GM18499 (cell line): ENCODE measurements around the gene SLC4A5.
"Not testable (repeated sequence)": the region's sequence is repeated elsewhere in the genome, so short reads cannot be mapped to it uniquely, and the experiment has no call there.

Experiments
- ATAC-seq: cut with Tn5 transposase; IDR thresholded peaks from one replicate; pipeline ENCODE4 v1.9.1; 2021; ENCODE audit warnings: moderate number of reproducible peaks; ENCODE audit not compliant: insufficient read depth, unreplicated experiment

SLC4A5 gene

DNA sequence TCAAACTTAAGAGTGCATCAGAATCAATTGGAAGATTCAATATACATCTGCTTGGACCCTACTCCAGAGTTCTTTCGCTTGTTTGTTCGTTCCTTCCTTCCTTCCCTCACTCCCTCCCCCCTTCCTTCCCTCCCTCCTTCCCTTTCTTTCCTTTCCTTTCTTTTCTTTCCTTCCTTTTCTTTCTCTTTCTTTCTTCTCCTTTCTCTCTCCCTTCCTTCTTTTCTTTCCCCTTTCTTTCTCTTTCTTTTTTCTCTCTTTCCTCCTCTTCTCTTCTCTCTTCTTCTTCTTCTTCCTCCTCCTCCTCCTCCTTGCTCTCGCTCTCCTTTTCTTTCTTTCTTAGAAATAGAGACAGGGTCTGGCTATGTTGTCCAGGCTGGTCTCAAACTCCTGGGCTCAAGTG, 98.9 kb downstream of the SLC4A5 start:
- ATAC-seq: no peak

DNA sequence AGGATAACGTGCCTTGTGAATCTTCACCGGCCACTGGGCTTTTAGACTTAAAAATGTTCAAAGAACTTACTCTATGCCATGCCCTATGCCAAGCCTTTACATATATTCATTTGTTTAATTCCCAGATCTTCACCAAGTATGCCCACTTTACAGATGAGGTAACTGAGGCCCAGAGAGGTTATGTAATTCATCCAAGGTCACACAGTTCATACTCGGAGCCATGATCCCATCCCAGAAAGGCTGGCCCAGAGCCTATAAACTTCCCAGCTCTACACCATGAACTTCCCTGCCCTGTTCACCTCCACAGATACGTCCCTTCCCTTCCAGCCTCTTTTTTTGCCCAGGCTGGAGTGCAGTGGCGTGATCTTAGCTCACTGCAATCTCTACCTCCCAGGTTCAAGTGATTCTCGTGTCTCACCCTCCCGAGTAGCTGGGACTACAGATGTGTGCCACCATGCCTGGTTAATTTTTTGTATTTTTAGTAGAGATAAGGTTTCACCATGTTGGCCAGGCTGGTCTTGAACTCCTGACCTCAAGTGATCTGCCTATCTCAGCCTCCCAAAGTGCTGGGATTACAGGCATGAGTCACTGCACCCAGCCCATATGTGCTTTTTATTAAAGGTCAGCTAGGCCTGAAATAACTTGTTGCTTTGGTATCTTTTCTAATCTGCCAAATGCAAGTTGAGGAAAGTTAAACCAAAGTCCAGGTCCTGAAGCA, 100.7 kb downstream of the SLC4A5 start:
- no peak for ATAC-seq

DNA sequence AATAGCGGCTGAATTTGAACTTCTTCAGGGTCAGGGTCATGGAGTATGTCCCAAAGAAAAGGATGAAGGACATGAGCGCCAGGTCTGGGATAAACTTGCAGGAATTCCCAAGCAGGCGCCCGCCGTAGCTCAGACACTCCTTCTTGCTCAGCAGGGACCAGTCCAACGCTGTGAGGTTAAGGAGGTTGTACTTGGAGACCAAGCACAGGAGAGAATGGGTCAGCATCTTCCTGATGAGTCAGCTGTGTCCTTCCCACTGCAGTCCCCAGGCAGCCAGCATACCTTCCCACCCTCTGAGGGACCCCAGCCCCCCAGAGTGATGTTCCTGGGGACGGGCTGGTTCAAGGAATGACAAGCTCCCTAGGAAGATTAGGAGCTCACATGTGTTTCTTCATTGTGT, 103.9 kb downstream of the SLC4A5 start:
- no peak for ATAC-seq

DNA sequence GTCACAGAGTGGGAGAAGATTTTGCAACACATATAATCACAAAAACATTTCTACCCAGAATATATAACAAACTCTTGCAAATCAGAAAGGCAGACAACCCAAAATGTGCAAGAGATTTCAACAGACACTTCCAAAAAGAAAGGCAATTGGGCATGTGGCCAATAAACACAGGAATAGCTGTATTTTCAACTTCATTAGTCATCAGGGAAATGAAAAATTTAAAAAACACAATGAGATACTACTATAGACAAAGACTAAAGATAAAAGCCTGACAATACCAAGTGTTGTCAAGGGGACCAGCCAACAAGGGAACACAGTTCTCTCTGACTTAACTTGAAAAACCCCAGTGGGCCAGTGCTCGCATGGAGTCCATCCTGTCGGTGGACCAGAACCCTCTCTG, 104.3 kb downstream of the SLC4A5 start:
- ATAC-seq: no peak

DNA sequence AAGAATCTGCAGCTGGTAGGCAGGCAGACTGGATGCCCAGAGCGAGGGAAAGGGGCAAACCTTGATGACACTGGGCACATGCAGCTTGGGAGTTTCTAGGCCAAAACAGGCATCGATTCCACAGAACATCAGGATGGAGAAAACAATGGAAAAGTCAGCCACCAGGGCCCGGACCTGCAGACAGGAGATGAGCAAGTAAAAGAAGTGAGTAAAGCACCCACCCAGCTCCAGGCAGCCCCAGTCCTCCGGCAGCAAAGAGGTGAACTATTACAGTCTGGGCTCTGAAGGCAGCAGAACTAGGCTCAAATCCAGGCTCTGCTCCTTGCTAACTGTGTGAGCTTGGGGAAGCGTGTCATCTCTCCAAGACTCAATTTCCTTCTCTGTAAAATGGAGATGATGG, 108.2 kb downstream of the SLC4A5 start:
- no peak for ATAC-seq

DNA sequence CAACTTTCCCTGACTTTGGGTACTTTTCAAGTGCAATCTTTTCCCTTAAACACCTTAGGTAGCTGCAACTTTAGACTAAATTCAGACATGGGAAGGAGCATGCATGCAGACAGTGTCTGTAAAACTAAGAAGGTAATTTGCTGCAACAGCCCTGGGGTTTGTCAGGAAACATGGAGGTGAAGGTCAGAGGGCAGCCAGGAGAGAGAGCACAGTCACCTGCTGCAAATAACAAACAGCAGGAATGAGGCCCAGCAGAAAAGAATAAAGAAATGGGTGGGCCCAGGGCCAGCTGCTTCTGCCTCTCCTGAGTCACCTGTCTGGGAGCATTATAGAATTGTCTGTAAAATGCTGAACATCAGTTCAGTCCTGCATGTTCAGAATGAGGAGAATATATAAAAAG, 109.6 kb downstream of the SLC4A5 start:
- ATAC-seq: no peak

DNA sequence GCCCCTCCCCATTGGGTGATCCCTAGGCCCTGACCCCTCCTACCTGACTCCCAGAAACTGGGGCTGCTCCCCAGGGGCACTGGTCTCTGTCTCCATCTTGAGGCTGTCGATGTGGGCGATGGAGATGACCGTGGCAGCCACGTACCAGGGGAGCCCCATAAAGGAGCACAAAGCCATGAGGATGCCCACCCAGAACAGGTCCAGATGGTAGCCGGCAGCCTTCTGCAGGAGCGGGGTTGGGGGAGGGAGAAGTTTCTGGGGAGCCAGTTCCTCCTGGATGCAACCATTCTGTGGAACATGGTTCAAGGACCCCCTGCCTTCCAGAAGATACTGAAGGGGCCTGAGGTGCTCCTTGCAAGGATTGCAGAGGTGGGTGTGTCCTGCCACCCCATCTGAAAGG, 110.8 kb downstream of the SLC4A5 start:
- ATAC-seq: no peak

DNA sequence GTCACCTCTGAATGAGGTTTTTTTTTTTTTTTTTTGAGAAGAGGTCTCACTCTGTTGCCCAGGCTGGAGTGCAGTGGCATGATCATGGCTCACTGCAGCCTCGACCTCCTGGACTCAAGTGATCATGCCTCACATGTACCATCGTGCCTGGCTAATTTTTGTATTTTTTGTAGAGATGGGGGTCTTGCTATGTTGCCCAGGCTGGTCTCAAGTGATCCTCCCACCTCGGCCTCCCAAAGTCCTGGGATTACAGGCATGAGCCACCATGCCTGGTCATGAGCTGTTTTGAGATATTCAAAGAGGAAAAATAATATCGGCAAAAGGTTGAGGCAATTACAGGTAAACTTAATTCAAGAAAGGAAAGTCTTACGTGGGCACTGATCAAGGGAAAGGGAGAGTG, 113.4 kb downstream of the SLC4A5 start:
- ATAC-seq: not testable (repeated sequence)

DNA sequence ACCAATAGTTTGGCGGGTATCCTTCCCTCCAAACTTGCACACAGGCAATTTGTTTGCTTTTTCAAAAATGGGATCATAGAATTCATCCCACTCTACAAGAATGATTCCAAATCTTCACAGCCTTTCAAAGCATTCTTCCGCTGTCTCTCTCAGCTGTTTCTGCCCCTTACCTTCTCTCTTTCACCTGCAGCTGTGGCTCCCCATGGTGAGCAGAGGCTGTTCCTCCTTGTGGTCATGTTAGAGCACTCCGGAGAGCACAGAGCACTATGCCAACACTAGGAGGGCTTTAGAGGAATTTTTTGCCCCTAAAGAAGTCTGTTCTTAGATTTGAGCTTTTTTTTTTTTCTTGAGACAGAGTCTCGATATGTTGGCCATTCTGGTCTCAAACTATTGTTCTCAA, 114.4 kb downstream of the SLC4A5 start:
- no peak for ATAC-seq

DNA sequence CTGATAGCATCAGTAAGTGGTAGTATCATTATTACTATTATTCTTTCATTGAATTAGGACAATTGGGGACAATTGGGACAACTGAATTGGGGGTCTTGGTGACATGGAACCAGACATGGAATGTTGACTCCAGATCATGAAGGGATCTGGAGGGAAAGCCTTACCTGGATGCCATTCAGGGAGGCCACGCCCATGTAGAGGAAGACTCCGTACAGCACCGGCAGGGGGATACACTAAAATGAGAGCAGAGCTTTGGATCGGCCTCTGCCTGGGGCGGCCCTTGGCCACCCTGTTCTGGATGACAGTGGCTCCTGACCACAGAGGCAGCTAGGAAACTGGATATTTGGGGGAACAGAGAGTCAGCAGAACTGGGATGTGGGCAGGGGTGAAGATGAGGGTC, 115.6 kb downstream of the SLC4A5 start:
- no peak for ATAC-seq

DNA sequence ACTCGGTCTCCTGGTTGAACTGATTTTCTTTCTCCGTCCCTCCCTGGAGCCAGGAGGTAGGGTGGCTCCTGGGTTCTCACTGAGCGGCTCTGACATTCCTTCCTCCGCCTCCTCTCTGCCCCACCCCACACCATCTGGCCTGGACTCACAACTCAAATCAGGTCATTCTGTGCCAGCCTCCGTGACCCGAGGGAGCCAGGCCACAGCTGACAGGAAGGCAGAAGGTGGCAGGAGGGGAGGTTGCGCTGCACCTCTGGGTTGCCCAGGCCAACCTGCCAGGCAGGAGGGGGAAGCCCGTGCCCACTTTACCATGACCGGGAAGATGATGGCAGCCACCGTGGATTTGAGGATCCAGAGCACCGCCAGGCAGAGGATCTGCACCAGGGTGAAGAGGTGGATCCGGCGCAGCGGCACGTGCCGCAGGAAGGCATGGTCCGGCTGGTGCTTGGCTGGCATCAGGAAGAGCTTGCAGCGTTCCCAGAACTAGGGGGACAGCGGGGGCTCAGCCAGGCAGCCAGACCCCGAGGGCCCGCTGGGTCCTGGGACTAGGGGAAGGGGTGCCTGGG, 116.5 kb downstream of the SLC4A5 start:
- ATAC-seq: no peak

DNA sequence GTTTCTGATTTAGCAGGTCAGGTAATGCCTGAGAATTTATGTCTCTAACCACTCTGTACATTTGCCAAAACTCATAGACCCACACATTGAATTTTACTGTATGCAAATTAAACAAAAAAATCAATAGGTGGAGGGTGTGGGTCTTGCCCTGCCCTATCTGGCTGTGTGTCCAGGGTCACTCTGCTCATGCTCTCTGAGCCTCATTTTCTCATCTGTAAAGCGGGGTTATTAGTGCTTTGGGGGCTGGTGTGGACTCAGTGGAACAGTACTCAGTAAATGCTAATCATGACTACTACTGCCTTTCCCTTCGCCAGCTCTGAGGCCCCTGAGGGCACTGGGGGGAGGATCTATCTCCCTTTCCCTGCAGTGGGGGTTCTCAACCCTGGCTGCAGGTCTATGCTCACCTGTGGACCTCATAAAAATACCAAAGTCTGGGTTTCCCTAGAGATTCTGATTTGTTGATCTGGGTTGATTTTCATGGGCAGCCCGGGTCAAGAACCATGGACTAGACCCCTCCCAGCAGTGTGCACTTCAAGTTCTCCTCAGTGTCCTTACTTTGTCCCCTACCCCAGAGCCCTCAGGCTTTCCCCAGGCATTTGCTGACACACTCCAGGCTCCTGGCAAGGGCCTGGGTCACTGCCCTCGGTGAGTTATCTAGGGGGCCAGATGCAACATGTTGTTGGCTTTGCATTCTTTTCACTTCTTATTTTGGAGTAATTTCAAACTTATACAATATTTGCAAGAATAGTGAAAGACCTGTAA, 117.3 kb downstream of the SLC4A5 start:
- ATAC-seq: no peak

DNA sequence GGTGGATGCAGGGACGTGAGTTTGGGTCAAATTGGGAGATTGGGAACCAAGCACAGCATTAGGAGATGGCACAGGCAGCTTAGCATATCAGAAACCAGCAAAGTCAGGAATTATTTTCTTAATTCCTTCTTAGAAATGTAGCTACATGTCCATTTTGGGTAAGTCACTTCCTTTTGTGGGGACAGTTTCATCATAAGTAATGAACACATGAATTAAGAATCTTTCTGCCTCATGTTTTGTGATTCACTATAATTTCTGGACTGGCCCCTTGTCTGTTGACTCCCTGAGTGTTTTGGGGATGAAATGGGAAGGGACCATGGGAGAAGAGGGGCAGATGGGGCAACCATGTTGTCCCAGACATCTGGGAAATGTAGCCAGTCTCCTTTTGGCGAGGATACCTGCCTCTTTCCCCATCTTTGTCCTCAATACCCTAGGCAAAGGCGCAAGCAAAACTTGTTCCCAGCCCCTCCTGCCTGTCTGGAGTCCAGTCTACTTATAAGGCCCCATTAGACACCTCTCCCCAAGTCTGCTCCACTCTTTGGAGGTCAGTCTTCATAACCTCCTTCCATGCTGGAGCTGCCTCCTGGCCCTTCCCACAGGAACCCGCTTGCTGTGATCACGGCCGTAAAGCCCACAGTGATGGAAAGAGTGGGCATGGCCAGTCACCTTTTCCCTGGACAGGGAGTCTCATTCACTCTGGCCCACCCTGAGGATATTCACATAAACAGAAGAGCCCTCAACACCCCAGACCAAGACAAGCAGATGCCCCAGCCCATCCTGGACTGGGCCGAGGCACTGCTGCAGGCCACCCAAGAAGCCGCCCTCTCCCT, 119.1 kb downstream of the SLC4A5 start:
- ATAC-seq: no peak

DNA sequence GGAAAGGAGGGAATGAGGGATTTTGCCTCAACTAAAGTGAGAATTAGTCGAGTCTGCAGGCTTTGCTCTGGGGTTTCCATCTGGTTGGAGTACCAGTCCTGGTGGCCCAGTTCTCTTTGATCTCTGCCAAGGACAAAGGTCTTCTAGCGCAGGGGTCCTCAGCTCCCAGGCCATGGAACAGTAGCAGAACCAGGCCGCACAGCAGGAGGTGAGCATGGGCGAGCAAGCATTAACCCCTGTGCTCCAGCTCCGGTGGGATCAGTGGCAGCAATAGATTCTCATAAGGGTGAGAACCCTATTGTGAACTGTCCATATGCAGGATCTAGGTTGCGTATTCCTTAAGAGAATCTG, 120.9 kb downstream of the SLC4A5 start:
- ATAC-seq: no peak

DNA sequence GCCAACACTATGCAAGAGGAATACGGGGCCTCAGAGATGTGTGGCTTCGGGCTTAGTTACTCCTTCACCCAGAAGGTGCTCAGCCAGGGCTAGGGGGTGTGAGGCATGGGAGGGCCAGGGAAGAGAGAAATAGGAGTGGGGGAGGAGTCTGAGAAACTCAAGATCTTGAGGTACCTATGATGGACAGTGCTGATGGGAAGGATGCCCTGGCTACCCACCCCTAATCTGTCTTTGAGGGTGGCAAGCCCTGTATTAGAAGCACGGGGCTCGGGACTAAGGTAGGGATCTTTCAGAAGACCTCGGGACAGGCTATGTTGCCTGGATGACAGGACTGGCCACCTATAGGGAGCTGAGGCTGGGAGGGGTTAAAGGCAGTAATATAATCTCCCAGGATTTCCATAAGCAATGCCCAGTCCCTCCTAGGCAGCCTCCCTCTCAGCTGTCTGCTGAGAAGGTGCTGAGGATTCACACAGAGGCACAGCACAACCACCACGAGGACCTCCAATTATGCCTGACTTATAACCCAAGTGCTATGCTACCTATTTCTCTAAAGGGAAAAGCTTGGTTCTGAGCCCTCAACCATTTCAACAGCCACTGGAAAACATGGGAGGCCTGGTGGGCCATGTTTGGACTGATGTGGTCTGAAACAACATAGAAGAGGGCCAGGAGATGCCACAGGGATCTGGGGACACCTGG, 121.5 kb downstream of the SLC4A5 start:
- no peak for ATAC-seq

DNA sequence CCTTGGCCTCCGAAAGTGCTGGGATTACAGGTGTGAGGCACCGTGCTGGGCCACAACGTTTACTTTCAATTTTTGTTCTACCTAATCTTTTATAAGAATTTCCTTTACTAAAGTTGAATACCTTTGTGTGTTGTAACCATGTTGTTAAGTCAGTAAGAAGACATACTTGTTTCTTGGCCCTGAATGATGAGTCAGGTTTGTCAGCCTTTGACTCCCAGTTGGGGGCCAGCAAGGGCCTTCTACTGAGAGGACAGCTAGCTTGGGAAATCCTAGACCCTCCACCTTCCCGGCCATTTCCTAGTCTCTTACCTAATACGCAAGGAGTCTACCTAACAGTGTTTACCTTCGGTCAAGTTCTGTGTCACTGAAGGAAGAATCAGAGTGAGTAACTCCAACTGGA, 122.1 kb downstream of the SLC4A5 start:
- ATAC-seq: no peak

DNA sequence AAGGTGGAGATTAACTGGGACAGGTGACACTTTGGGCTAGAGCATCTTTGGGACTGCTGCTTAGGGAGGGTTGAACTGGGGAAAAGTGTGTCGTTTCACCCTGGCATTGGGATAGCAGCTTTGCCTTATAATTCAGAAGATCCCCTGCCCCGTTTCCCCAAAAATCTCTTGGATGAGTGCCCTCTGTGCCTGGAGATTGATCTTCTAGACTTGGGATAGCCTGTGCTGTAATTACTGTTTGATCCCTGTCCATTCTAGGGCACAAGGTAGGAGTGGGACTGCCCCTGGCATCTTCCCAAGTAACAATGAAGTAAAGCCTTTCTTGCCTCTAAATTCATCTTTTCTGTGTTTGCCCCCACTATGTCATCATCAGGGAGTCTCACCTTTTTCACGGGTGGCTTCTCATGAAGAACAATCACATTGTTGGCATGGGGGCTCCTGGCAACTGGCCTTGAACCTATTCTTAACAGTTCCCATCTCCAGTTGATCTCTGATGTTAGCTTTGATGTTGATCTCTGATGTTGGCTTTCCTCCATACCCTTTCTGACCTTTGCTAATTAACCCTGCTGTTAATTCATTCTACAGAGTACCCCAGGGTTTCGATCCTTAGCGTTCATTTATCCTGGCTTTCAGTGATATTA, 123.2 kb downstream of the SLC4A5 start:
- ATAC-seq: no peak

DNA sequence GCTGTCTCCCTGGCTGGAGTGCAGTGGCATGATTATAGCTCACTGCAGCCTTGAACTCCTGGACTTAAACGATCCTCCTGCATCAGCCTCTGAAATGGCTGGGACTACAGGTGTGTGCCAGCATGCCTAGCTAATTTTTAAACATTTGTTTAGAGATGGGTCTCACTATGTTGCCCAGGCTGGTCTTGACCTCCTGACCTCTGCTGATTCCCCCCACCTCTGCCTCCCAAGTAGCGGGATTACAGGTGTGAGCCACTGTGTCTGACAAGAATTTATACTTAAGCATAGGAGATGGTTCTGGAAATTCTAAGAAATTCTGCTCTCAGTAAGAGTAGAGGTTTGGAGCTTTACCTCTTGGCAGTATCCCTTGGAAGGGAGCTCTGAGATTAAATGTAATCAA, 126.6 kb downstream of the SLC4A5 start:
- no peak for ATAC-seq

DNA sequence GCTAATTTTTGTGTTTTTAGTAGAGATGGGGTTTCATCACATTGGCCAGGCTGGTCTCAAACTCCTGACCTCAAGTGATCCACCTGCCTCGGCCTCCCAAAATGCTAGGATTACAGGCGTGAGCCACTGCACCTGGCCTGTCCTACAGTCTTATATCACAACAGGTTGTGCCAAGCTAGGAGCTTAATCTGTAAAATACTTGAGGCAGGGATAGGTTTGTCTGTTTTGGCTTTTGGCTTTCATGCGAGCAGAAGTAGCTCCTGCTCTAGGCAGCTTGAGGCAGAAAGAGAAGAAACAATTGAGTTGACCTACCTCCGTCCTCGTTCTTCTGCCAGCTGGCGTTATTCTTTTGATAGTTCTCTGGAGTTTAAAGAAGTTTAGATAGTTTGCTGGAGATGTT, 127.4 kb downstream of the SLC4A5 start:
- not testable (repeated sequence) for ATAC-seq
